Measurements from ENCODE around the gene CERS4.
A peak's percentile ranks its signal among the peaks of the same experiment; 100 is the strongest.
"Not testable (repeated sequence)": the region's sequence is repeated elsewhere in the genome, so short reads cannot be mapped to it uniquely, and the experiment has no call there.

CERS4 gene

GRCh38 chr19:8269724-8270123, 60.6 kb downstream of the CERS4 start:
- ATAC-seq: no peak

DNA sequence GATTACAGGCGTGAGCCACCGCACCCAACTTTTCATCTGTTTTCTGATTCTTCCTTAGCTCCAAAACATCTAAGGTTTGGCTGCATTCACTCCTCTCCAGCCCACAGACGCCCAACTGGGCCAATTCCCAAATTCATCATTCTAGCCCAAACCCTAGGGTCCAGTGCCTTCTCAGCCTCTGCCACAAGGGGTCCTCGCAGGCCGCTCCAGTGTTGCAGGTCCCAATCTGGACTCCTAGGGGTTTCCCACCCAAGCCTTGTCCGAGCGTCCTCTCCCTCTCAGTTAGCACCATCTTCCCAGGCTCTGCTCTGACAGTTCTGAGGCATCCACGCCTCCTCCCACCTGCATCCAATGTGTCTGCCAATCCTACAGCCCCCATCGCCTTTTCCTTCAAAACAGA, 67.3 kb downstream of the CERS4 start:
- not testable (repeated sequence) for ATAC-seq

DNA sequence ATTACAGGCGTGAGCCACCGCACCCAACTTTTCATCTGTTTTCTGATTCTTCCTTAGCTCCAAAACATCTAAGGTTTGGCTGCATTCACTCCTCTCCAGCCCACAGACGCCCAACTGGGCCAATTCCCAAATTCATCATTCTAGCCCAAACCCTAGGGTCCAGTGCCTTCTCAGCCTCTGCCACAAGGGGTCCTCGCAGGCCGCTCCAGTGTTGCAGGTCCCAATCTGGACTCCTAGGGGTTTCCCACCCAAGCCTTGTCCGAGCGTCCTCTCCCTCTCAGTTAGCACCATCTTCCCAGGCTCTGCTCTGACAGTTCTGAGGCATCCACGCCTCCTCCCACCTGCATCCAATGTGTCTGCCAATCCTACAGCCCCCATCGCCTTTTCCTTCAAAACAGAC, 82.2 kb downstream of the CERS4 start:
- peak in 1 of 2 donors; percentile 60 for ATAC-seq

- ATAC-seq: no peak
Observed at GRCh38 chr19:8302357-8302691, 93.2 kb downstream of the CERS4 start.

DNA sequence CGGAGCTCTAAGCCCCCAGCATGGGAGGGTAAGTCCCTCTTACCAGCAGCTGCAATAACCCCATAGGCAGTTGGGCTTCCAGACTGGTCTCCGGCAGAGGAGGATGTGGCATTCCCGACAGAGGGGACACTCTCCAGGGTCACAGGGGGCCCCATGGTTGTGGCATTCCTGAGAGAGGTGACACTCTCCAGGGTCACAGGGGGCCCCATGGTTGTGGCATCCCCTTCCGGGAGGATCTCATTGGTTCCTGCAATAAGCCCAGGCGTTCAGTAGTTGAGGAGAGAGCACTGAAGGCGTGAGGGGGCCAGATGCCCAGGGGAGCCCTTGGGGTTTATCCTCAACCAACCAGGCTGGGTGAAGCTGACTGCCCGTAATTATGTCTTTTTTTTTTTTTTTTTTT, 93.6 kb downstream of the CERS4 start:
- ATAC-seq: no peak

DNA sequence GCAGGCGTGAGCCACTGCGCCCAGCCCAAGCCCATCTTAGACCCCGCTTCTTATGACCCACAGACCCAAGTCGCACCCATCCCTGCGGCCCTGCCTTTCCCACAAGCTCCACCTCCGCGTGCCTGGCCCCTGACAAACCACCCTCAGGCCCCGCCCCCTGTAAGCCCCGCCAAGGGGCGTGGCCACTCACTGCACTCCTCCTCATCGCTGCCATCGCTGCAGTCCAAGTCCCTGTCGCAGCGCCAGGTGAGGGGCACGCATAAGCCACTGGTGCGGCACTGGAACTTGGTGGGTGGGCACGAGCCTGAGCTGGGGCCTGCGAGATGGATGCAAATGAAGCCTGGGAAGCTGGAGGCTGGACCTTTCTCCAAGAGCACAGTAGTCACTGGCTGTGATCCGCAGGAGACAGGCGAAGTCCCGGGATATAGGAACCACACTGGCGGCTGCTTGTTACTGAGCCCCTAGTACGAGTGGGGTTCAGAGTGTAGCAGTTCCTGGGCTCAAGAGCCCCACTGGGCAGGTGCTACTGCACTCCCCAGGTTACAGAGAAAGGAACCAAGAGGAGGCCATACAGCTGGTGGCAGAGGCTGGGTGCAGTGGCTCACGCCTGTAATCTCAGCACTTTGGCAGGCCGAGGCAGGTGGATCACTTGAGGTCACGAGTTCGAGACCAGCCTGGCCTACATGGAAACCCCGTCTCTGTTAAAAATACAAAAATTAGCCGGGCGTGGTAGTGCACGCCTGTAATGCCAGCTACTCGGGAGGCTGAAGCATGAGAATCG, 95.9 kb downstream of the CERS4 start:
- no peak for ATAC-seq

- ATAC-seq: no peak
Observed at GRCh38 chr19:8305798-8306197, 96.6 kb downstream of the CERS4 start.

GRCh38 chr19:8306235-8307054, 97.3 kb downstream of the CERS4 start:
- ATAC-seq: no peak

DNA sequence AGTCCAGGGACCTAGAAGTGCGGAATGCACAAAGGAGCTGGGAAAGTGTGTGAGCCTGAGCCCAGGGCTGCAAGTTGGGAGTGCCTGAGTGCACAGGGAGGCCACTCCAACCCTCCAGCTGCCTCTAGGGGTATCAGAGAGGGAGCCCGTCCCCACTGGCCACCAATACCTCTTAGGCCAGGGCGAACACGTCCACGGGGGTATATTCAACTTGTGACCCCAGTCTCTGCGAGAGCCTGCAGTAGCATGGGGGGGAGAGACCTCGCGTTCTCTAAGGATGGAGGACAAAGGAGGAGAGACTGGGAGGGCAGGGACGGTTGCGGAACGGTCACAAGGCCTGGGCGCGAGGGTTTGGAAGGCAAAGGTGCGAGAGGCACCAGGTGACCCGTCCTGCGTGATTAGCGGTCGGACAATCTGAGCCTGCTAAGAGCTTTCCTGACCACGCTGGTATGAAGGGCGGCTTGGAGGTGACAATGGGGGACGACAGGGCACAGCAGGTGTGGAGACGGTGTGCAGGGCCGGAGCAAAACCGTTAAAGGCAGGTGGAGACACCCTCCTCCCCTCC, 98.3 kb downstream of the CERS4 start:
- no peak for ATAC-seq

GRCh38 chr19:8307965-8308866, 99.0 kb downstream of the CERS4 start, which contains the start of gene CD320:
TSS of gene CD320 (minus strand) at chr19:8308358. CDS start at chr19:8308290, 68 bp downstream.
- ATAC-seq: peak; percentile 93 to 96

- no peak for ATAC-seq
Observed at GRCh38 chr19:8308891-8309291, 99.7 kb downstream of the CERS4 start.

GRCh38 chr19:8310342-8311055, 101.3 kb downstream of the CERS4 start:
- no peak for ATAC-seq

GRCh38 chr19:8311461-8312260, 102.5 kb downstream of the CERS4 start:
- no peak for ATAC-seq
